Measurements from ENCODE around the gene XYLT2.

GRCh38 chr17:50397919-50398285 lies 52.0 kb downstream of the XYLT2 start:
- TF ChIP-seq, protein P1, sequence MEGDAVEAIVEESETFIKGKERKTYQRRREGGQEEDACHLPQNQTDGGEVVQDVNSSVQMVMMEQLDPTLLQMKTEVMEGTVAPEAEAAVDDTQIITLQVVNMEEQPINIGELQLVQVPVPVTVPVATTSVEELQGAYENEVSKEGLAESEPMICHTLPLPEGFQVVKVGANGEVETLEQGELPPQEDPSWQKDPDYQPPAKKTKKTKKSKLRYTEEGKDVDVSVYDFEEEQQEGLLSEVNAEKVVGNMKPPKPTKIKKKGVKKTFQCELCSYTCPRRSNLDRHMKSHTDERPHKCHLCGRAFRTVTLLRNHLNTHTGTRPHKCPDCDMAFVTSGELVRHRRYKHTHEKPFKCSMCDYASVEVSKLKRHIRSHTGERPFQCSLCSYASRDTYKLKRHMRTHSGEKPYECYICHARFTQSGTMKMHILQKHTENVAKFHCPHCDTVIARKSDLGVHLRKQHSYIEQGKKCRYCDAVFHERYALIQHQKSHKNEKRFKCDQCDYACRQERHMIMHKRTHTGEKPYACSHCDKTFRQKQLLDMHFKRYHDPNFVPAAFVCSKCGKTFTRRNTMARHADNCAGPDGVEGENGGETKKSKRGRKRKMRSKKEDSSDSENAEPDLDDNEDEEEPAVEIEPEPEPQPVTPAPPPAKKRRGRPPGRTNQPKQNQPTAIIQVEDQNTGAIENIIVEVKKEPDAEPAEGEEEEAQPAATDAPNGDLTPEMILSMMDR (IDR thresholded peaks at IDR 0.05): no peak
- no peak for TF ChIP-seq POLR2A (IDR thresholded peaks at IDR 0.05)

Measured in body of pancreas (tissue), 4 donors.